Mesendoderm (in vitro differentiated cells): ENCODE results near the gene GPD1.
A peak's percentile ranks its signal among the peaks of the same experiment; 100 is the strongest.

Experiments
- DNase-seq: peaks from one replicate; pipeline ENCODE4 v3.0.0; 2013
- H2AK5ac ChIP-seq: 2 replicates; pipeline ENCODE4 v1.6.1; 2013; ENCODE audit warnings: low read length, inconsistent platforms
- H2BK120ac ChIP-seq: 2 replicates; pipeline ENCODE4 v1.6.1; 2013; ENCODE audit warnings: low read depth, mild to moderate bottlenecking, low read length, moderate library complexity, mixed read lengths
- H2BK15ac ChIP-seq: replicated peaks from 2 replicates; pipeline ENCODE4 v1.6.1; 2013; ENCODE audit warnings: low read depth, mild to moderate bottlenecking, moderate library complexity
- H2BK5ac ChIP-seq: 2 replicates; pipeline ENCODE4 v1.6.1; 2013; ENCODE audit warnings: low read length, inconsistent platforms
- H3K18ac ChIP-seq: 2 replicates; pipeline ENCODE4 v1.6.1; 2013; ENCODE audit warnings: mild to moderate bottlenecking, low read length, mixed read lengths
- H3K23ac ChIP-seq: one replicate; pipeline ENCODE4 v1.6.1; 2013; ENCODE audit warnings: low read length
- H3K27ac ChIP-seq: 2 replicates; pipeline ENCODE4 v1.5.1; 2013; ENCODE audit warnings: low read depth, mild to moderate bottlenecking, inconsistent platforms, low read length, moderate library complexity
- H3K27me3 ChIP-seq: 2 replicates; pipeline ENCODE4 v1.6.1; 2013; ENCODE audit warnings: low read length, control low read depth, mild to moderate bottlenecking, inconsistent platforms; ENCODE audit not compliant: insufficient read depth, poor library complexity
- H3K36me3 ChIP-seq: 2 replicates; pipeline ENCODE4 v1.6.1; 2013; ENCODE audit warnings: low read length, inconsistent platforms; ENCODE audit not compliant: control insufficient read depth, insufficient read depth
- H3K4ac ChIP-seq: one replicate; pipeline ENCODE4 v1.6.1; 2013; ENCODE audit warnings: low read depth, mild to moderate bottlenecking, low read length, moderate library complexity
- H3K4me1 ChIP-seq: 2 replicates; pipeline ENCODE4 v1.6.1; 2013; ENCODE audit warnings: low read depth, low read length, inconsistent platforms; ENCODE audit not compliant: control insufficient read depth
- H3K4me2 ChIP-seq: 2 replicates; pipeline ENCODE4 v1.6.1; 2013; ENCODE audit warnings: low read length
- H3K4me3 ChIP-seq: 2 replicates; pipeline ENCODE4 v1.5.1; 2013; ENCODE audit warnings: mild to moderate bottlenecking, low read length
- H3K56ac ChIP-seq: one replicate; pipeline ENCODE4 v1.6.1; 2013; ENCODE audit warnings: low read length
- H3K79me1 ChIP-seq: 2 replicates; pipeline ENCODE4 v1.6.1; 2013; ENCODE audit warnings: low read length, inconsistent platforms
- H3K79me2 ChIP-seq: 2 replicates; pipeline ENCODE4 v1.6.1; 2013; ENCODE audit warnings: mild to moderate bottlenecking, low read length; ENCODE audit not compliant: control insufficient read depth, insufficient read depth
- H3K9ac ChIP-seq: 2 replicates; pipeline ENCODE4 v1.6.1; 2013; ENCODE audit warnings: low read length, inconsistent platforms
- H4K5ac ChIP-seq: one replicate; pipeline ENCODE4 v1.6.1; 2013; ENCODE audit warnings: low read length
- H4K8ac ChIP-seq: one replicate; pipeline ENCODE4 v1.6.1; 2013; ENCODE audit warnings: low read depth, mild to moderate bottlenecking, control low read depth, low read length, moderate library complexity
- WGBS: extraction: QIAGEN DNeasy Blood & Tissue Kit; methylation state at CpG from one replicate; pipeline ENCODE4 v1.1.7; 2013; ENCODE audit warnings: low lambda C conversion rate, missing lambda C conversion rate; ENCODE audit not compliant: insufficient coverage; ENCODE audit errors: extremely low coverage; 5-methylcytosine and 5-hydroxymethylcytosine counted together

Gene GPD1

DNA sequence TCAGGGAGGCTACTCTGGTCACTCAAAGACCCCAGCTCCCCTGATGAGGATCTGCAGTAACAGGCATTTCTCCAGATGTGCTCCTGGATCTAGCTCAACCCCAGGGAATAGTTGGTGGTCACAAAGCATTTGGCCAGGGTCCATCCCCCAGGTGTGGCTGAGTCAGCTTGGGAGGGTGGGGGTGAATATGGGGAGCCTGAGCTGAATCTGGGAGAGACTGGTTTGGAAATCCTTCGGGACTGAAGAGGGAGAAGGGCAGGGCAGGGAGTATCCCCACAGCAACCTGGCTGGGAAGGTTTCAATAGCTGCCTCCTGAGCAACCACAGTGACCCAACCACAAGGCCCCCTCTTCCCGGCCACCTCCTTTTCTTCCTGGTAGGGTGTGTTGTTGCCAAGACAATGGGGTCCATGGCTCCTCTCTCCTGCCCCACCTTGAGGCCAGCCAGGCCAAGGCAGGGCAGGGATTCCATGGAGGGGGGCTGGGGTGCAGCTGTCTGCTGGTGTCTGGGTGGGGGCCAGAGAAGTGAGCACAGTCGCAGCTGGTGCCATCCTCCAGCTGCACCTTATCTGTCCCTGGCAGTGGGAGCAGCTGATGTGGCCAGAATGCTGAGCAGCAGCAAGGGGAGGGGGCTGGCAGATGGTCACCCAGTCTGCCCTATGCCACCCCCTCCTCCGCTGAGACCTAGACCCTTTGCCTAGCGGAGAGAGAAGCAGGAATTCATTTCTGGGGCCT is 40.9 kb upstream of the GPD1 start:
- Histone ChIP-seq H3K9ac (no peak overlapping the region), H2BK15ac (no peak overlapping the region), H3K36me3 (no peaks in the 10 kb centered on the region), H3K4ac (no peak overlapping the region), H3K4me2 (no peak overlapping the region), H3K56ac (no peak overlapping the region), H3K27ac (no peak overlapping the region), H3K4me1 (no peaks in the 10 kb centered on the region), H3K27me3 (peaks cover 6% of the 10 kb centered on the region), H2BK5ac (no peak overlapping the region), H4K5ac (no peak overlapping the region), H3K4me3 (no peak overlapping the region), H2AK5ac (no peak overlapping the region), H4K8ac (no peak overlapping the region), H3K79me1 (no peaks in the 10 kb centered on the region), H3K79me2 (no peaks in the 10 kb centered on the region), H2BK120ac (no peak overlapping the region), H3K23ac (no peak overlapping the region), H3K18ac (no peak overlapping the region)
- no peak for DNase-seq
- no CpG with 5 or more reads among the region's 5 CpGs for WGBS

DNA sequence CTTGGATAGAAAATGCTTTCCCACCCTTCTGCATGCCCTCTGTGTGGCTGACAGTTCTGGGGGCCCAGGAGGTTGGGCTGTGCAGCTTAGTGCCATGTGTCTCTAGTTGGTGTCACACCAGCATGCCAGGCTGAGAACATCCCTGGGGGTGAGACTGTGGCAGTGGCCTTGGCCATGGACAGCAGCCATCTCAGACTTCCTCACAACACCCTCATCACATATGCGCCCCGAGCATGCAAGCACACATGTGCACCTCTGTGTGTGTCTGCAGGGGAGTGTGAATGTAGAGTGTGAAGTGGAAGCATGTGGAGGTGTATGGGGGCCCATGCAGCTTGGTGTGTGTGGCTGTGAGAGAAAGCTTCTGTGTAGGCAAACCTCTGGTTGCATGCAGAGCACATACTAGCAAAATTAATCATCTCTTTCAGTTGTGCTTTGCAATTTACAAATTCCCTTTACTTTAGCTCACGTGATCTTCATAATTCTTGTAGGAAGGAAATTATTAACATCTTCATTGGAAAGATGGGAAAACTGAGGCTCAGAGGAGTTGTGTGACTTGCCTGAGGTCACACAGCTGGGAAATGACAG is 38.0 kb upstream of the GPD1 start:
- no peak overlapping the region for H4K5ac ChIP-seq
- no peak overlapping the region for H3K56ac ChIP-seq
- WGBS, result no CpG with 5 or more reads among the region's 3 CpGs
- no peaks in the 10 kb centered on the region for H3K36me3 ChIP-seq
- no peaks in the 10 kb centered on the region for H3K79me1 ChIP-seq
- H3K4me1 ChIP-seq, result no peaks in the 10 kb centered on the region
- H2BK15ac ChIP-seq, result no peak overlapping the region
- H3K79me2 ChIP-seq, result no peaks in the 10 kb centered on the region
- no peak overlapping the region for H2BK120ac ChIP-seq
- no peak overlapping the region for H2AK5ac ChIP-seq
- no peak overlapping the region for H3K27ac ChIP-seq
- H3K4me2 ChIP-seq, result no peak overlapping the region
- H2BK5ac ChIP-seq, result no peak overlapping the region
- no peak overlapping the region for H3K9ac ChIP-seq
- DNase-seq, result no peak
- no peak overlapping the region for H3K23ac ChIP-seq
- H3K27me3 ChIP-seq, result no peaks in the 10 kb centered on the region
- no peak overlapping the region for H3K4me3 ChIP-seq
- H3K18ac ChIP-seq, result no peak overlapping the region
- H4K8ac ChIP-seq, result no peak overlapping the region
- H3K4ac ChIP-seq, result no peak overlapping the region

DNA sequence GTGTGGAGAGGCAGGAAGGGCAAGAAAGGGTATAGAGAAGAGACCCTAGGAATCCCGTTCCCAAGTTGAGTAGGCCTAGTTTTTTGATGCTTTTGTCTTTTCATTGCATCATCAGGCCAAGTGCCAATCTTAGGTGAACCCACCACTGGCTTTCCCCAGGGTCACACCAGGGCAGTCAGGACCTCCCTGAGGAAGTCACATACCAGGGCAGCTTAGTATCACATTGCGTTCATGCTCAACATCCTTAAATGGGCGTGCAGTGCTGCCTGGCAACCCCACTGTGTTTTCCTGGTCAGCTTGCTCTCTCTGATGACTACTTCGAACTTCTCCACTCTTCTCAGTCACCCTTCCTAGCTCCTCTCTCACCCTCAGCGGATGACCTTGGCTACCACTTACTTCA is 37.4 kb upstream of the GPD1 start:
- peak; percentile 97 for DNase-seq

DNA sequence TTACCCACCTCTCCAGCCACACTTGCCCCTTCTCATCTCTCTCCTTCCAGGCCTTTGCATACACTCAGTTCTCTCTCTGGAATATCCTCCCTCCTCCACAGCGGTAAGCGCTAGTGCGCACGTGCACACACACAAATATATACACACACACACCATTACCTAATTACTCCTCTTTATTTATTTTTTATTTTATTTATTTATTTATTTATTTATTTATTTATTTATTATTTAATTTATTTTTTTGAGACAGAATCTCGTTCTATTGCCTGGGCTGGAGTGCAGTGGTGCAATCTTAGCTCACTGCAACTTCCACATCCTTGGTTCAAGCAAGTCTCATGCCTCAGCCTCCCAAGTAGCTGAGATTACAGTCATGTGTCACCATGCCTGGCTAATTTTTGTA is 34.7 kb upstream of the GPD1 start:
- Histone ChIP-seq H3K9ac (no peak overlapping the region), H2BK15ac (no peak overlapping the region), H3K36me3 (no peaks in the 10 kb centered on the region), H2BK120ac (no peak overlapping the region), H3K79me2 (no peaks in the 10 kb centered on the region), H3K4ac (no peak overlapping the region), H2BK5ac (no peak overlapping the region), H3K4me3 (no peak overlapping the region), H4K5ac (no peak overlapping the region), H3K23ac (no peak overlapping the region), H3K79me1 (no peaks in the 10 kb centered on the region), H3K4me2 (no peak overlapping the region), H3K27ac (no peak overlapping the region), H3K27me3 (no peaks in the 10 kb centered on the region), H3K4me1 (peaks cover 3% of the 10 kb centered on the region), H4K8ac (no peak overlapping the region), H3K56ac (no peak overlapping the region), H3K18ac (no peak overlapping the region), H2AK5ac (no peak overlapping the region)
- DNase-seq, result no peak
- 100% methylated on average over 2 of the region's 5 CpGs for WGBS

More for the DNA sequence above, 37.4 kb upstream of the GPD1 start:
- Histone ChIP-seq H3K56ac (no peak overlapping the region), H3K4me1 (no peaks in the 10 kb centered on the region), H3K18ac (no peak overlapping the region), H3K4me2 (no peak overlapping the region), H3K9ac (no peak overlapping the region), H3K79me2 (no peaks in the 10 kb centered on the region), H3K23ac (no peak overlapping the region), H2AK5ac (no peak overlapping the region), H3K27me3 (no peaks in the 10 kb centered on the region), H2BK15ac (no peak overlapping the region), H4K8ac (no peak overlapping the region), H4K5ac (no peak overlapping the region), H3K4me3 (no peak overlapping the region), H3K36me3 (no peaks in the 10 kb centered on the region), H3K79me1 (no peaks in the 10 kb centered on the region), H2BK120ac (no peak overlapping the region), H2BK5ac (no peak overlapping the region), H3K27ac (no peak overlapping the region), H3K4ac (no peak overlapping the region)
- no CpG with 5 or more reads among the region's 5 CpGs for WGBS

DNA sequence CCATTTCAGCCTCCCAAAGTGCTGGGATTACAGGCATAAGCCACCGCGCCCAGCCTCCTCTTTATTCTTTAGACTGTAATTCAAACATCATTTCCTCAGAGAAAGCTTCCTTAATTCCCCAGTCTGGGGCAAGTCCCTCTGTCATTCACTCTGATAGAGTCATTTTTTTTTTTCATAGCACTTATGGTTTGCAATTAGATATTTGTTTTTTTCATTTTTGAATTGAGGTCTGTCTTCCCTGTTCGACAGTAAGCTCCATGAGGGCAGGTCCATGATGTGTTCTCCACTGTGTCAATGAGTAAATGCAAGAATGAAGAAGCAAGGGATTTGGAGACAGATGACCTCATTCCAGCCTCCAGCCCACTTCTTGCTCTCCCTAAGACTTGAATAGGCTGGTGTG is 34.3 kb upstream of the GPD1 start:
- no CpG with 5 or more reads among the region's 3 CpGs for WGBS
- H3K18ac ChIP-seq, result no peak overlapping the region

More for the DNA sequence above, 34.3 kb upstream of the GPD1 start:
- no peak overlapping the region for H3K4me3 ChIP-seq
- no peak overlapping the region for H3K4me2 ChIP-seq
- no peak overlapping the region for H2BK5ac ChIP-seq
- no peak overlapping the region for H3K4ac ChIP-seq
- no peak overlapping the region for H3K9ac ChIP-seq
- no peaks in the 10 kb centered on the region for H3K27me3 ChIP-seq
- H3K23ac ChIP-seq, result no peak overlapping the region
- no peaks in the 10 kb centered on the region for H3K79me1 ChIP-seq
- H3K36me3 ChIP-seq, result no peaks in the 10 kb centered on the region
- no peak overlapping the region for H3K56ac ChIP-seq
- H3K4me1 ChIP-seq, result peaks cover 3% of the 10 kb centered on the region
- H4K5ac ChIP-seq, result no peak overlapping the region
- H4K8ac ChIP-seq, result no peak overlapping the region
- no peak overlapping the region for H3K27ac ChIP-seq
- H2BK120ac ChIP-seq, result no peak overlapping the region
- no peaks in the 10 kb centered on the region for H3K79me2 ChIP-seq
- H2BK15ac ChIP-seq, result no peak overlapping the region
- H2AK5ac ChIP-seq, result no peak overlapping the region
- peak; percentile 36 for DNase-seq
